G401.6 (cell line): Measurements from ENCODE around the gene EPX.

Experiments used
- FAIRE-seq: peaks from 2 replicates; lab custom pipeline; 2012; peaks lifted over from hg19 to GRCh38; lab: Jason Lieb, UNC

Gene EPX

DNA sequence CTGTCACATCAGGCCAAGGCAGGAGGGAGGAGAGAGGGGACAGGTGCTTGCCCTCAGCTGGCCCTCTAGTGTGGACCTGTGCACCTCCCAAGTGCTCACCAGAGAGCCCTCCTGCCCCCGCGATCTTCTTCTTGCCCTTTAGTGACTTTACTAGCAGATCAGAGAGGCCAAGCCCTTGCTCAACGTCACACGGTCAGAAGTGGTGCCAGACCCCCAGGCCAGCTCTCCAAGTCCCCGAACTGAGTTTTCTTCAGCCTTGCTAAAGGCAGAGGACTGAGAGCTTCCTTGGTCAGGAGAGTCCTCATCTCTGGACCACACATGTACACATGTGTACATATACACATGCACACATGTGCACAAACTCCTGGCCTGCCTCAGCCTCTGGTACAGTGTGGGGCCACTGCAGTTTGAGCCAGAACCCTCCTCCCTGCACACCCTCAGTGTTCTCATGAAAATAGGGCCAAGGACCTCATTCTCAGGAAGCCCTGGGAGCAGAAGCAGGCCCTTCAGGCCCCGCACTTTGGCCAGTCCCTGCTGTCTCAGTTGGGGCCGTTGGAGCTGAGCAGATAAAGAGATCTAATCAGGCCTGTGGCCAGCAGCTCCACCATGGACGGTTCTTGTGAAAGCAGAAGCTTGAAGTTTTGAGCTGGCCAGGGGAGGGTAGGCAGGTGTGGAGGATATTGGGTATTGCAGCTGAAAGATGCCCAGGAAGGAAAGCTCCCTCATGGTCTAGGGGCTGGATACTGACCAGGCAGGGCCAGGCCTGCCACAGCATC lies 7.4 kb upstream of the EPX start:
- no peak for FAIRE-seq

DNA sequence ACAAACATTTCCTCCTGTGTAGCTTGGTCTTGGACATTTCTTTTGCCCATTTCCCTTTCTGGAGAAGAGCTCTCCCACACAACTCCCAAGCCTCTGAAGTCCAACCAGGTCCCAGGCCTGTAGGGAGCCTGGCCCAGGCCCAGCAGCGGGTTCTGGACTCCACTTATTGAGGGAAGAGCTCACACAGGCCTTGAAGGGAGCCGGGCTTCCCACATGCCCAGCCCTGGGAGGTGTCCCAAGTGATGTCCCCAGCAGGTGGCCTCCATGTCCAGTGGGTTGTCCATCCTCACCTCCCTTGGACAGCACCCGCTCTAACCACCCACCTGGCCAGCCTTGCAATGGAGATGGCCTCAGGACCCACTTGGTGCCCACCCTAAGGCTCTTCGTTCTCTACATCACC lies 5.9 kb upstream of the EPX start:
- FAIRE-seq: no peak

DNA sequence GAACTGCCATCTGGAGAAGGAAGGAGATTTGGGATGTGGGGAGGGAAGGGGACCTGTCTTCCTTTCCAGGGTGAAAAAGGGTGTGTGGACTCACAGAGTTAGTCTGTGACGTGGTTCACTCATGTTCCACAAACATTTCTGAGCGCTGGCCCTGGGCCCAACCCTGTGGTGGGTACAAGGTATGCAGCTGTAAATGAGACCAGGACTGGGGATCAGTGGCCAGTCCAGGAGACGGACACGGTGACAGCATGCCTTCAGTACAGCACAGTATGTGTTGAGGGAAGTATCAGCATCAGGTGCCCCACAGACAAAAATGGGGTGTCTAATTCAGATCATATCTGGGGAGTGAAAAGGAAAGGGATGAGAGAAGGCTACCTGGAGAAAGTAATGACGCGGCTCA lies 5.5 kb upstream of the EPX start:
- no peak for FAIRE-seq

DNA sequence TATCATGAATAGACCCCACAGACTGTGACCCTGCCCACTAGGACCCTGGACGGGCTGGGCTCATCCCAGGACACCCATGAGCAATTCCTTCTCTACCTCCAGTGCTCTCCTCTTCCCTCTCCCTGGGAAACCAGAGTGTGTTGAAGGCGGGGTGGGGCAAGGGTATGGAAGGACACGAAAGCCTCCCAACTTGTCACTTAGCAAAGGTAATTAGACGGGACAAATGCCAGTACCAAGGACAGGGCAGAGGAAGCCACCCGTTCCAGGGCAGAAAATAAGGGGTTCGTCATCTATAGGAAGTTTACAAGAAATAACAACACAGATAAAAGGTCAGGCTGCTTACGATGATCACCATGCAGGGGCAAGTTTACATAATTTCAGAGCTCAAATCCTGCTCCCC lies 4.9 kb upstream of the EPX start:
- FAIRE-seq: no peak

DNA sequence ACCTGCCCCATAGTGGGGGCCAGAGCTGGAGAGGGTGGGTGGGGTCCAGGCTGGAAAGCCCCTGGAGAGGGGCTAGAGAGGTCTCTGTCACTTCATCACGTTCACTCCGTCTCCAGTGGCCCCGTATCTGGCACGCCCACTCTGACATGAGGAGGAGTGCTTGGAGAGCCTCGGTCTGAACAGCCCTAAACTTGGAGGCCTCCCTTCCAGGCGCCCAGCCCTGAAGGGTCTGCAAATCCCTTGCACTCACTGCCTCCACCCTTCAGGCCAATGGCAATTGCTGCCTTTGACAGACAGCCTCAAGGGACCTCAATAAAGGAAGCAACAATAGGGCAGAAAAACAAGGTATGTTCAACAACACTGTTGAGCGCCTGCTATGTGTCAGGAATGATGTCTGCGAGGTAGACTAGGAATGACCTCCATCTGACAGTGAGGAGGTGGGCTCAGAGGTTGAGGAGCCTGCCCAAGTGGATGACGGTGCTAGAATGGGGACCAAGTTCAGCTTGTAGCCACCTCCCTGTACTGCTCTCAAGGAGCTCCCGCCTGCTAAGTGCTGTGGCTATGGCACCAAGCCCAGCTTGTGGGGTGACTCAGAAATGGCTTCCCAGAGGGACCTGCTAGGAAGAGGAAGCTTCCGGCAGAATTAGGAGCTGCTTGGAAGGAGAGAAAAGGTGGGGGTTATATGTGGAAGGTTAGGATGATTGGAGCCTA lies 2.9 kb upstream of the EPX start:
- no peak for FAIRE-seq

DNA sequence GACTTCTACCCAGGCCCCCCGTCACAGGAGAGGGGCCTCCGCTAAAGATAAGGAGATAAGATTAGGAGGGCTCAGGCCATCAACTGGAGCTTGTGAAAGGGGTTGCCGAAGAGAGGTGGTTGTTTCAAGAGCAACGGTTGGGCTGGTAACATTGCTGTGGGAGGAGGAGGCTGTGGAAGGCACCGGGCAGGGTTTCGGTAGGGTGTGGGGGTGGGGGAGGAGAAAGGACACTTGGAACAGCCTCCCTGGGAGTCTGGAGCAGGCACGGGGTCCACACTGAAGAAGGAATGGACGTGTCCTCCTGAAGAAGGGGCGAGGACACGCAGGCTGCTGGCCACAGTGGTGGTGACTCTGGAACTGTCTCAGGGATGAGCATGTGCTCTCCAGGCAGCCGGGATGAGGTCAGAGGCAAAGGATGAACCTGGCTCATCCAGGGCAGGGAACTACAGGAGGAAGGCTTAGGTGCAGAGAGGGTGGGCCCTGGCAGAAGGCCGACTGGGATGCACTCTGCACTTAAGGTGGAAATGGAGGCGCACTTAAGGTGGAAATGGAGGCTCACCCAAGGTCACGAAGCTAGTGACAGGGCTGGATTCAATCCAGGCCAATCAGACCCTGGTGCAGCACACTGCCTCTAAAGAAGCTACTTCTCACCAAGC lies 1.2 kb upstream of the EPX start:
- FAIRE-seq: no peak

DNA sequence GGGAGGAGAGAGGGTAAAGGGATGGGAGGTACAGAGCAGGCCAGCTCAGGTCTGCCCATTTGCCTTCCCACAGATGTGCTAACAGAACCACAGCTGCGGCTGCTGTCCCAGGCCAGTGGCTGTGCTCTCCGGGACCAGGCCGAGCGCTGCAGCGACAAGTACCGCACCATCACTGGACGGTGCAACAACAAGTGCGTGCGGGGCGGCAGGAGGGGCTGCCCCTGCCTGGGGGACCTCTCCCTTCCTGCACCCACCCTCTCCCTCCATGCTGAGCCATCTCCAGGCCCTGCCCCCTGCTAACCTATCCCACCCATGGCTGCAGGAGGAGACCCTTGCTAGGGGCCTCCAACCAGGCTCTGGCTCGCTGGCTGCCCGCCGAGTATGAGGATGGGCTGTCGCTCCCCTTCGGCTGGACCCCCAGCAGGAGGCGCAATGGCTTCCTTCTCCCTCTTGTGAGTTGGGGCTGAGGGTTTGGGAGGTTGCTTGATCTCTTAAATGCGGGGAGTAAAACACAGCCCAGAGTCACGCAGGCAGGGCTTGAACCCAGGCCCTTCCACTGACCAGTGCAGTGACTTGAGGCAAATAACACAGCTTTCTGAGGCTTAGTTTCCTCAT lies 1.2 kb downstream of the EPX start:
- FAIRE-seq: no peak

DNA sequence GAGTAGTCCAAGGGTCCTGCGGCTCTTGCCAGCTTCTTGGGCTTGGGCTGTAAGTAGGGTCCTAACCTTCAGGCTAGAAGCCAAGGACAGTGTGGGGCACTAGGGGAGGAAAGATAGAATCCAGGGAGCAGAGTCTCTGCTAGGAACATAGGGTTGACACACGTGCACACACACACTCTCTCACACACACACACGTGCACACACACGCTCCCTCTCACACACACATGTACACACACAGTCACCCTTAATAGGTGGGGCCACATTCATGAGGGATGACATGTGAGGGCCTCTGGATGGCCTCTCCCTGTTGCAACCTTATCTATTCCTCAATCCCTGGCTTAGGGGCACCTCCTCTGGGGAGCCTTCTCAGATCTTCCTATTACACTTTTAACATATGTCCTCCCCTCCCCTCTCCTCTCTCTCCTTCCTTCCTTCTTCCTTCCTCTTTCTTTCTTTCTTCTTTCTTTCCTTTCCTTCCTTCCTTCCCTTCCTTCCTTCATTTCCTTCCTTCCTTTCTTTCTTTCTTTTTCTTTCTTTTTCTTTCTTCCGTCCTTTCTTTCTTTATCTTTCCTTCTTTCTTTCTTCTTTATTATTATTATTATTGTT lies 3.1 kb downstream of the EPX start:
- FAIRE-seq: no peak

DNA sequence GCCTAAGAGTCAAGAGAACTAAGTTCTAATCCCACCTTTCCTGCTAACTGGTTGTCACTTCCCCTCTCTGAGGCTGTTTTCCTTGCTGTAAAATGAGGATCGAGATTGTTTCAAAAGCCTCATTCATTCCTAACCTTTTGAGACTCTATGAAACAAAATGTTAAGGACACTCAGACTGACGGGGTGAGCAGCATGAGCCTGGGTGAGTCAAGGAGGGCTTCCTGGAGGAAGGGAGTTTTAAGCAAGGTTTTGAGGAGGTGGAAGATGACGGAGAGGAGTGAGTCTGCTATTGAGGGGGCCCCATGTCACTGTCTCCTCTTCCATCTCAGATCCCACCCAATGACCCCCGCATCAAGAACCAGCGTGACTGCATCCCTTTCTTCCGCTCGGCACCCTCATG lies 4.1 kb downstream of the EPX start:
- FAIRE-seq: no peak

DNA sequence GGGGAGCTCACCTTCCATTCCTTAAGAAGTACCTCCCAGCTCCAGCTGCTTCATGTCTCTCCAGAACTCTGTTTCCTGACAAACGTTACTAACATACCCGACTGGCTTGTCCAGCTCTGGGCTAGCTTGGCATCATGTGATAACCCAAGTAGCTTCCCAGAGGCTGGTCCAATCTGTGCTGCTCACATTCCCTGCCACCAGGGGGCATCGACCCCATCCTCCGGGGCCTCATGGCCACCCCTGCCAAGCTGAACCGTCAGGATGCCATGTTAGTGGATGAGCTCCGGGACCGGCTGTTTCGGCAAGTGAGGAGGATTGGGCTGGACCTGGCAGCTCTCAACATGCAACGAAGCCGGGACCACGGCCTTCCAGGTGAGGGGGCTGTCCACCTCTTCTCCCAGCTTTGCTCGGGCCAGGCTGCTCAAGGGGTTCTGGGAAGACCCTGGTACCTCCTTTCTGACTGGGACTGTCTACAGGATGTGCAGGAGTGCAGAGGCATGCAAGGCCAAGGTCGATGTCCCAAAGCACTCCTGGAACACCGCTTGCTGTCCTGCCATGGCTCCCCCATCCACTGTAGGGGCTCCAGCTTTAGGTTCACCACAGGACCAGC lies 7.6 kb downstream of the EPX start:
- FAIRE-seq: no peak

DNA sequence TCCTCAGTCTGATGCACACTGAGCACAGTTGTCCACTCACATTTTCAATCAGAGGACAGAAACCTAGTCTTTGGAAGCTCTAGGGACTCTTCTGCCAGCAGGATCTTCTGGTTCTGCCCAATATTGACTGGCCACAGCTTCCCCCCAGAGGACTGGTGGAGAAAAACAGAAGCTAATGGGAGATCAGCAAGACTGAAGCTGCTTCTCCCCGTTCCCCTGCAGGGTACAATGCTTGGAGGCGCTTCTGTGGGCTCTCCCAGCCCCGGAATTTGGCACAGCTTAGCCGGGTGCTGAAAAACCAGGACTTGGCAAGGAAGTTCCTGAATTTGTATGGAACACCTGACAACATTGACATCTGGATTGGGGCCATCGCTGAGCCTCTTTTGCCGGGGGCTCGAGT lies 10.3 kb downstream of the EPX start:
- no peak for FAIRE-seq

DNA sequence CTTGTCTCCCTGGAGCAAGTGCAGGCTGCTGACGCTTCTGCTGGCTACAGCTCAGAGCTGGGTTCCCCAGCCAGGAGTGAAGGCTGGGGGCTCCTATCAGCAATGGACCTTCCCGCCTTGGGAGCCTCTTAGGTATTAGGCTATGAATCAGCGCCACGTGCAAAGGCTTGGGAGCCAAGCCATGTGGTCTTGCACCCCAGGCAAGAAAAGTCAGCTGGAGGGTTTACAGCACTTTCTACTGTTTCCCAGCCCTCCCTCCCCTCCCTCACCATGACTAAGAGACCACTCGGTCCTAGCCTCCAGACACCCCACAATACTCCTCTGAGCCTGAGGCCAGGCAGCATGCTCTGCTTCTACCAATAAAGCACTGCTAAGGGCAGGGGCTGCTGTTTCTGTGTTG lies 12.3 kb downstream of the EPX start:
- no peak for FAIRE-seq

DNA sequence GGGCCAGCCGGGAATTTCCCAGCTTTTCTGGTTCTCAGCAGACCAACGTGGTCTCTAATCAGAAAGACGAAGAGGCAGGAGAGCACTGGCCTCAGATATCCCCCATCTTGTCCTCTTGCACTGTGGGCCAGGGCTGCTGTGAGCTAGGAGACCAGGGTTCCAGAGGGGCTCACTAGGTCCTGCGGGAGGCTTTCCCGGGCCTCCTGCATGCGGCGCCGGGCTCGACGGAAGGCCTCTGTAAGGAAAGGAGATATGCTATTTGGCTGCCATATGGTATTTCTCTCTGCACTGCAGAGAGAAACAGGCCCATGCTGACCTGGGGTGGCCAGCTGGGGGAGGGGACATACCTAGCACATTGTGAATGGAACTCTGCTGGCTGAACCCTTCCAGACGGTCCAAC lies 13.4 kb downstream of the EPX start:
- no peak for FAIRE-seq

DNA sequence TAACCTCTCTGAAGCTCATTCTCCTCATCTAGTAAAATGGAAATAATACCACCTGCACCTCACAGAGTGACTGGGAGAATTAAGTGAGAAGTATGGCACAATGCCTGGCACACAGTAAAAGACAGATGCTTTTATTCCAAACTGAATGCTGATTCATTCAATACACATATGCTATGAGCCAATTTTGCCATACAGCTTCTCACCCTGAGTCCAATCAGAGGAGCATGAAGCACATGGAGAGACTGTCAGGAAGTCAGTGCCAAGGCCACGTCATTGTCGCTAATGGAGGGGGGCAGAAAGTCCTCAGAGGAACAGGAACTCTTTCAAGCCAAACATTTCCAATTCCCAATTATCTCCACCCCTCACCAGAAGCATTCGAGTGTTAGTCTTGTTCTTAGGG lies 14.9 kb downstream of the EPX start:
- FAIRE-seq: no peak

DNA sequence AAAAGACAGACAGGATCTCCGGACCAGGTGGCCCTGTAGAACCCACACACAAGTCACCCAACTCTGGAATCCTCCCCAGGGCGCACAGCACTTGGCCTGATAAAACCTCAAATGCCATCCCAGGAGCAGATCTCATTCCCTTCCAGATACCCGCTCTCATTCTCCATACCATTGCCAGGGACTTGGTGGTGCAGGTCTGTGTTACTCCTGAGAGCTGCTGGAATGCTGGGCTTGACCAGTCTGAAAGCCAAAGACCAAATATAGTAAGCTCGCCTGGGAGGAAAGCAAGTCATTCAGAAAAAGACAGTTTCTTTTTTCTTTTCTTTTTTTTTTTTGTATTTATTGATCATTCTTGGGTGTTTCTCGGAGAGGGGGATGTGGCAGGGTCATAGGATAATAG lies 15.8 kb downstream of the EPX start:
- FAIRE-seq: no peak

DNA sequence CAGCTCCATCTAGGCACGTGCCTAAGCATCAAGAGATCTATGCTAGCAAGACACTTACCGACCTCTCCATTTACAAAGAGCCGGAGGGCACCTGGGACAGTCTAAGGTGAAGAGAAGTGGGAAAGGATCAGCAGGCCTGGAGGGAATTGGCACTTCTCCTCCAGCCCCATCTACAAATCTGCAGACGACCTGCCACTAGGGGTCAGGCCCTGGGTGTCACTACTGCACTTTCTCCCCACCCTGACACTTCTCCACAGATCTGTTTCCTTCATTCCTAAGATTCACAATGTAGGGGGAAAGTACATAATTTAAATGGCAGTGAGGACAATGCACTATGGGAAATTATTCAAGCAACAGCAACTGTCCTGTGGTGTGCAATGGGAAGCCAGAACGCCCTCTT lies 18.4 kb downstream of the EPX start:
- FAIRE-seq: no peak

DNA sequence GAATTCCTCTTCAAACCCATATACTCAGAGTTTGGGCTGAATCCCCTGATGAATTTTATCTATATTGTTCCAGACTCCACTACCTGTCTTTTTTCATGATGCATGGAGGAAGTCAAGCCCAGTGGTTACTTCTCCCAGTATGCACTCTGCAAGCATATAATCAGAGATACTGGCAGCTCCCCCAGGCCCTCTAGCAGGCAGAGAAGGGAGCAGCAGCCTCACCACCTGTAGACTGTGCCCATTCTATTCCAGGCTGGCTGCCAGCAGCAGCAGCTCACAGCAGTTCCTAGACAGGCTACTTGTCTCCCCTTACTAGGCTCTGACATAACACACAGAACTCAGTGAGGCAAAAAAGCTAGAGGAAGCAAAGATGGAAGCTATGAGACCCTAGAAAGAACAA lies 23.2 kb downstream of the EPX start:
- FAIRE-seq: no peak

DNA sequence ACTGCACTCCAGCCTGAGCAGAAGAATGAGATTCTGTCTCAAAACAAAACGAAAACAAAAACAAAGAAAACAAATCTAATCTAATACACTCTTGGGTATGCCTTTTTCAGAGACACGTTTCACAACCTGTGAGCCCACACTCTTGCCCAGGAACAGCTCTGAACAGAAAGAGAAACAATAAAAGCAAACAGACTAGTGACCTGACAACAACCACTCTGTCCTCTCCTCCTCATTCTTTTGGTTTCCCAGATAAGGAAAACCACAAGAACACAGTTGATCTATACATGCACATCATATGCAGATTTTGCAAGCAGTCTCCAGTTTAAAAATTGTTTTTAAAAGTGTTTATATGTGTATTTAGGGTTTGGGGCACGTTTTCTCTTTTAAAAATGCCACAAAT lies 25.2 kb downstream of the EPX start:
- FAIRE-seq: no peak

DNA sequence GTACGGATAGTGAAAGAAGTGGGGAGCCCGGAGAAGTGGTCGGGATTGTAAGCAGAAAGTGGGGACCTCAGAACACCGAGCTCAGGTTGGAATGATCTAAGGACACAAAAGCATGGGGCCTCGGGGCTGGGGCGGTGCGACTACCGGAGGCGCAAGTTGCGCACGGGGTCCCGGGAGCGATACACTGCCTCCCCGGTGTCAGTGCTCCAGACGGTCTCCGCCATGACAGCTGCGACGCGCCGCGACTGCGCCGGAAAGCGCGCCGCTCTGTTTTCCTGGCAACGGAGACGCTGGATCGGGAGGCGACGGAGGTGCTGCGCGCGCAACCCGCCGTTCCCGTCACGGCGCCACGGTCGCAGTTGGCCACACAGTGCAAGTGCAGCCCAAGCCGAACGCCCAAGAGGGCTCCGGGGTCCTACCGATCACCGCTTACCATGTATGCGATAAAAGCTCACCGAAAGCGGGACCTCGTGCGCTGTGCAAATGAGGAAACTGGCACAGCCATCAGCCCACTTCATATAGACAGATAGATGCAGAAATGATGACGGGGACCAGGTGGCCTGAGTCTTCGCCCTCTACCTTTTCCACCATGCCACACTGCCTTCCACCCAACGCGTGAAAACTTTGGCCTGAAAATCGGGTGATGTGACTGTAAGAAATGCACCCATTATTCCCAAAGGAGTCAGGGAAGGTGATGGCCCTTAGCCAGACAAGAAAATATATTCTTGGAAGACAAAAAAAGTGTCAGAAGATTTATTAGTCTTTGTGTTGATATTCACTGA lies 26.7 kb downstream of the EPX start, which contains the start of gene MKS1:
TSS of gene MKS1 (minus strand) at position 249 of the 782 bp plus-strand sequence. CDS start at position 224, 25 bp downstream.
- FAIRE-seq: peak; percentile 90

DNA sequence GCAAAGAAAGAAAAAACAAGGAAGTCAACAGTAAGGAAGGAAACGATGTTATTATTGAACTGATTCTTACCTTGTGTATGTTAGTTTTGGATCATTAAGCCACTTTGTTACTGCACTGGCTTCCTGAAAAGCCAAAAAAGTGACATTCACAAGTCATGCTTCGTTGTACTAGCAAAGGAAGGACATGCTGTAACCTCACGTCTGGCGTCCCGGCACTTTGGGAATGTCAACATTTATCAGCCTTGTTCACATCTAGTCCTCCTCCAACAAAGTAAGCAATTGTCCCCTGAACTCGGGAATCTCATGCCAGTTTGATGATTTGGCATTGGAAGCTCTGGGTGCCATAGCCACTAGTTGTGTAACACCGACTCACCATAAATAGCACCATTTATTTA lies 27.3 kb downstream of the EPX start:
- no peak for FAIRE-seq

DNA sequence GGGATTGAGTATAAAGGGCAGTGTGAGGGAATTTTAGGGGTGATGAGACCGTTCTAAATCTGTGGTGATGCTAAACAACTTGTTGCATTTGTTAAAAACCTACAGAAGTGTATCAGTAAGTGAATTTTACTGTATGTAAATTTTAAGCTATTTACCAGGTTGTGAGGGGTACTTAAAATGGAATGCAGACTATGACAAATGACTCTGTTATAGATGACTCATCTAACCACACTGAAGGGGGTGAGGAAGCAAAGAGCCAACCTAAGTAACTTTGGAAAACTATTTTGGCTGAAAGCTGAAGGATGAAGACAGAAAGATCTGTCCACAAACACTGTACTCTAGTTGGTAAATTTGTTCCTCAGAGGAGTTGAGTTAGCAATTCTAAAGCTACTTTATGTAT lies 31.8 kb downstream of the EPX start:
- FAIRE-seq: no peak
